Ishikawa (cell line): ENCODE results near the gene ARHGEF4.

Experiments
- CEBPB ChIP-seq: IDR thresholded peaks from 2 replicates; pipeline ENCODE4 v1.6.1; 2012
- CREB1 ChIP-seq: IDR thresholded peaks from 2 replicates; pipeline ENCODE4 v1.6.1; 2012; ENCODE audit warnings: low read depth
- EGR1 ChIP-seq: IDR thresholded peaks from 2 replicates; pipeline ENCODE4 v1.6.1; 2012
- EP300 ChIP-seq: IDR thresholded peaks from 2 replicates; pipeline ENCODE4 v1.6.1; 2012; ENCODE audit warnings: borderline replicate concordance
- FOXM1 ChIP-seq: IDR thresholded peaks from 2 replicates; pipeline ENCODE4 v1.6.1; 2012; ENCODE audit warnings: low read depth, borderline replicate concordance
- NFIC ChIP-seq: IDR thresholded peaks from 2 replicates; pipeline ENCODE4 v1.6.1; 2012
- RAD21 ChIP-seq: IDR thresholded peaks from 2 replicates; pipeline ENCODE4 v1.6.1; 2012; ENCODE audit warnings: low read depth
- TAF1 ChIP-seq: IDR thresholded peaks from 2 replicates; pipeline ENCODE4 v1.6.1; 2012; ENCODE audit warnings: low read depth, mild to moderate bottlenecking
- TCF12 ChIP-seq: IDR thresholded peaks from 2 replicates; pipeline ENCODE4 v1.6.1; 2012; ENCODE audit warnings: low read depth
- TEAD4 ChIP-seq: IDR thresholded peaks from 2 replicates; pipeline ENCODE4 v1.6.1; 2012
- USF1 ChIP-seq: IDR thresholded peaks from 2 replicates; pipeline ENCODE4 v1.6.1; 2012
- YY1 ChIP-seq: IDR thresholded peaks from 2 replicates; pipeline ENCODE4 v1.6.1; 2012; ENCODE audit warnings: low read depth
- ZBTB7A ChIP-seq: IDR thresholded peaks from 2 replicates; pipeline ENCODE4 v1.6.1; 2012; ENCODE audit warnings: low read depth
- TF ChIP-seq, protein P1 (sequence below): IDR thresholded peaks from 2 replicates; pipeline ENCODE4 v1.6.1; 2012
- TF ChIP-seq, protein P2 (sequence below): IDR thresholded peaks from 2 replicates; pipeline ENCODE4 v1.6.1; 2012; ENCODE audit warnings: low read depth, mild to moderate bottlenecking

ARHGEF4 gene

GRCh38 chr2:130966775-130967490, 130.2 kb downstream of the ARHGEF4 start:
- TF ChIP-seq TAF1 (no peak), CREB1 (no peak), CEBPB (no peak), ZBTB7A (no peak), RAD21 (no peak), TEAD4 (no peak), TCF12 (no peak), YY1 (no peak), USF1 (no peak), NFIC (no peak), FOXM1 (no peak), EP300 (no peak), EGR1 (no peak)
- TF ChIP-seq, protein P1, sequence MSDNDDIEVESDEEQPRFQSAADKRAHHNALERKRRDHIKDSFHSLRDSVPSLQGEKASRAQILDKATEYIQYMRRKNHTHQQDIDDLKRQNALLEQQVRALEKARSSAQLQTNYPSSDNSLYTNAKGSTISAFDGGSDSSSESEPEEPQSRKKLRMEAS: no peak
- TF ChIP-seq, protein P2, sequence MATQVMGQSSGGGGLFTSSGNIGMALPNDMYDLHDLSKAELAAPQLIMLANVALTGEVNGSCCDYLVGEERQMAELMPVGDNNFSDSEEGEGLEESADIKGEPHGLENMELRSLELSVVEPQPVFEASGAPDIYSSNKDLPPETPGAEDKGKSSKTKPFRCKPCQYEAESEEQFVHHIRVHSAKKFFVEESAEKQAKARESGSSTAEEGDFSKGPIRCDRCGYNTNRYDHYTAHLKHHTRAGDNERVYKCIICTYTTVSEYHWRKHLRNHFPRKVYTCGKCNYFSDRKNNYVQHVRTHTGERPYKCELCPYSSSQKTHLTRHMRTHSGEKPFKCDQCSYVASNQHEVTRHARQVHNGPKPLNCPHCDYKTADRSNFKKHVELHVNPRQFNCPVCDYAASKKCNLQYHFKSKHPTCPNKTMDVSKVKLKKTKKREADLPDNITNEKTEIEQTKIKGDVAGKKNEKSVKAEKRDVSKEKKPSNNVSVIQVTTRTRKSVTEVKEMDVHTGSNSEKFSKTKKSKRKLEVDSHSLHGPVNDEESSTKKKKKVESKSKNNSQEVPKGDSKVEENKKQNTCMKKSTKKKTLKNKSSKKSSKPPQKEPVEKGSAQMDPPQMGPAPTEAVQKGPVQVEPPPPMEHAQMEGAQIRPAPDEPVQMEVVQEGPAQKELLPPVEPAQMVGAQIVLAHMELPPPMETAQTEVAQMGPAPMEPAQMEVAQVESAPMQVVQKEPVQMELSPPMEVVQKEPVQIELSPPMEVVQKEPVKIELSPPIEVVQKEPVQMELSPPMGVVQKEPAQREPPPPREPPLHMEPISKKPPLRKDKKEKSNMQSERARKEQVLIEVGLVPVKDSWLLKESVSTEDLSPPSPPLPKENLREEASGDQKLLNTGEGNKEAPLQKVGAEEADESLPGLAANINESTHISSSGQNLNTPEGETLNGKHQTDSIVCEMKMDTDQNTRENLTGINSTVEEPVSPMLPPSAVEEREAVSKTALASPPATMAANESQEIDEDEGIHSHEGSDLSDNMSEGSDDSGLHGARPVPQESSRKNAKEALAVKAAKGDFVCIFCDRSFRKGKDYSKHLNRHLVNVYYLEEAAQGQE: no peak

- TF ChIP-seq TCF12 (no peak), YY1 (no peak), TEAD4 (no peak), EGR1 (no peak), TAF1 (no peak), USF1 (no peak)
- TF ChIP-seq, protein P1: no peak
These were observed 135.7 kb downstream of the ARHGEF4 start for GRCh38 chr2:130972410-130972809.

- no peak for TF ChIP-seq ZBTB7A
These were observed 139.0 kb downstream of the ARHGEF4 start for GRCh38 chr2:130975729-130976128.

DNA sequence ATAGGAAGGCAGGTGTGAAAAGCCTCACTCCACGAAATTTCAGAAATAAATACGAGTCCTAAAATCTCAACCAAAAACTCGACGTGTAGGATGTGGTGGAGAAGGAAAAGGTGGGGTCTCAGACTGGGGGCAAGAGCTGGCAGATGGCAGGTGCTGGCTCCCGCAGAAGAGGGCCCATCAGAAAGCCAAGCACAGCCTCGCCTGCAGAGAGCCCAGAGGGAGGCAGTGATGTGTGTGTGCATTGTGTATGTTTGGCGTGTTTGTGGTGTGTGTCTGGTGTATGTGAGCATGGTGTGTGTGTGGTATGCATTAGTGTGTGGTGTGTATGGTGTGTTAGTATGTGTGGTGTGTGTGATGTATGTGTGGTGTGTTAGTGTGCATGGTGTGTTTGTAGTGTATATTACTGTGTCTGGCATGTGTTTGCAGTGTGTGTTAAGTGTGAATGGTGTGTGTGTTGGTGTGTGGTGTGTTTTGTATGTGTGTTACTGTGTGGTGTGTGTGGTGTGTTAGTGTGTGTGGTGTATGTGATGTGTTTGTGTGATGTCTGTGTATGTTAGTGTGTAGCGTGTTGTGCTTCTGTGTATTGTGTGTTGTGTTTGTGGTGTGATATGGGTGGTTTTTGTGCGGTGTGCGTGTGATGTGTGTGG, 140.0 kb downstream of the ARHGEF4 start:
- TF ChIP-seq YY1 (no peak), RAD21 (no peak), ZBTB7A (no peak), NFIC (no peak)
- TF ChIP-seq, protein P1: no peak

GRCh38 chr2:130977461-130978050, 140.8 kb downstream of the ARHGEF4 start:
- no peak for TF ChIP-seq TCF12

DNA sequence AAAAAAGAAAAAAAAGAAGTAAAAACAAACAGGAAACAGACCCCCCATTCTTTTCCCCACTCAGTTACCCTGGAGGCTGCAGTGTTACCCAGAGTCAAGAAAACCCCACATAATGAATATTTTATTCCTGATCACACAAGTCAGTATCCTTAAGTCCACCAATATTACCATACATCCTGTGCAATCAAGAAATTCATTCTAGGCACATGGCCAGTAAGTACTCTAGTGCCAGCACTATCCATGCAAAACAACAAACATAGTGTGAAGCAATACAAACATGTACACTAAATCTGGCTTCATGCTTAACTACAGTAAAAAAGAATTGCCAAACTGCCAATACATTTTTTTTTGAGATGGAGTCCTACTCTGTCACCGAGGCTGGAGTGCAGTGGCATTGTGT, 145.0 kb downstream of the ARHGEF4 start:
- TF ChIP-seq CEBPB: no peak
- no peak for TF ChIP-seq YY1
- TF ChIP-seq TCF12: no peak

DNA sequence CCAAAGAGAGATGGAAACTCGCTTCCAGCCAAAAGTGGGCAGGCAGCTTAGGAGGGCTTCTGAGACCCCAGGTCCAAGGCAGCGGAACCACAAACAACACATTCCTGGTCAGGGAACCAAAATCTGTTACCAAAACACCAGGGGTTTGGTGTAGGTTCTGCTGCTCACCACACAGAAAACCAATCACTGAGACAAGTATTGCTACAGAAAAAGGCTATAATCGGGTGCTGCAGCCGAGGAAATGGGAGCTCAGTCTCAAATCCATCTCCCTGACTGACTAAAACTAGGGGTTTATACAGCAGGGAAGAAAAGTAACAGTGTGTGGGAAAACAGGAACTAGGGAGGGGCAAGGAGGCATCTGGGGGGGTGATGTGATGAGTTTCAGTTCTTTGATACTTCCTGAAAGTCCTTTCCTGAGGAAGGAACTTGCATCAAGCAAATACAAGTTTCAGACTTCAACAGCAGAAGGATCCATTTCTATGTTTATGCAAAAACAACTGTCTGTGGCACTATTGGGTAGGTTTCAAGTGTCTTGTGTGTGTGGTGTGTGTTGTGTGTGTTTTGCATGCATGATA, 148.6 kb downstream of the ARHGEF4 start:
- no peak for TF ChIP-seq EGR1
- TF ChIP-seq, protein P1: no peak
- no peak for TF ChIP-seq TCF12
- TF ChIP-seq, protein P2: no peak
- no peak for TF ChIP-seq EP300
- no peak for TF ChIP-seq RAD21
- TF ChIP-seq CREB1: no peak
